HG02981 (cell line): Measurements from ENCODE around the gene MKNK1.

ENCODE experiments used
- ATAC-seq: cut with Tn5 transposase; IDR thresholded peaks from one replicate; pipeline ENCODE4 v1.9.1; 2021; ENCODE audit warnings: mild to moderate bottlenecking, moderate library complexity; ENCODE audit not compliant: unreplicated experiment

The MKNK1 gene

GRCh38 chr1:46525253-46525983, 78.7 kb downstream of the MKNK1 start:
- ATAC-seq, result no peak

GRCh38 chr1:46524843-46525242, 79.2 kb downstream of the MKNK1 start:
- no peak for ATAC-seq

- ATAC-seq, result no peak
Measured at GRCh38 chr1:46523496-46524353, 80.3 kb downstream of the MKNK1 start.

- no peak for ATAC-seq
Measured at GRCh38 chr1:46522969-46523320, 81.1 kb downstream of the MKNK1 start.

GRCh38 chr1:46522184-46522968, 81.7 kb downstream of the MKNK1 start:
- no peak for ATAC-seq

GRCh38 chr1:46521414-46521813, 82.7 kb downstream of the MKNK1 start:
- no peak for ATAC-seq

- ATAC-seq, result no peak
Measured at GRCh38 chr1:46520063-46520911, 83.8 kb downstream of the MKNK1 start.

- no peak for ATAC-seq
Measured at GRCh38 chr1:46519209-46519608, 84.9 kb downstream of the MKNK1 start.

GRCh38 chr1:46517932-46518498, 86.1 kb downstream of the MKNK1 start:
- no peak for ATAC-seq

- ATAC-seq, result no peak
Measured at GRCh38 chr1:46517010-46517600, 87.0 kb downstream of the MKNK1 start.

GRCh38 chr1:46516200-46516950, 87.7 kb downstream of the MKNK1 start:
- ATAC-seq, result no peak

GRCh38 chr1:46515576-46515975, 88.5 kb downstream of the MKNK1 start:
- no peak for ATAC-seq

GRCh38 chr1:46513536-46513935, 90.5 kb downstream of the MKNK1 start:
- no peak for ATAC-seq

- no peak for ATAC-seq
Measured at GRCh38 chr1:46512792-46513190, 91.3 kb downstream of the MKNK1 start.

GRCh38 chr1:46512135-46512791, 91.8 kb downstream of the MKNK1 start:
- no peak for ATAC-seq

GRCh38 chr1:46510998-46511365, 93.1 kb downstream of the MKNK1 start:
- no peak for ATAC-seq

- ATAC-seq, result no peak
Measured at GRCh38 chr1:46510341-46510997, 93.6 kb downstream of the MKNK1 start.

- no peak for ATAC-seq
Measured at GRCh38 chr1:46508757-46509156, 95.3 kb downstream of the MKNK1 start.
